ENCODE measurements around the gene CDH2.

CDH2 gene

GRCh38 chr18:28176948-28177827 lies at the start of gene CDH2:
TSS of gene CDH2 (minus strand) at chr18:28177130. CDS start at chr18:28177022, 108 bp downstream.
- H3K4me3 ChIP-seq (ENCODE audit: low read depth in 1 of 5, low read length in 5 of 5): peak within 1 kb of the TSS; percentile 35 to 79 (median 58)
- H3K4me1 ChIP-seq (ENCODE audit: control insufficient read depth in 5 of 5, insufficient read depth in 5 of 5, low read length in 5 of 5): peaks cover 0 to 24% (median 21%) of the 10 kb centered on the region in 5 donors
- H3K9ac ChIP-seq (ENCODE audit: low read length in 5 of 5): no peak within 1 kb of the TSS
- peaks cover 12 to 34% (median 25%) of the 10 kb centered on the region in 5 donors for H3K27me3 ChIP-seq (ENCODE audit: control insufficient read depth in 5 of 5, insufficient read depth in 4 of 5, low read length in 5 of 5)
- no peak within 1 kb of the TSS for H3K27ac ChIP-seq (ENCODE audit: low read depth, low read length)
- H3K9me3 ChIP-seq (ENCODE audit: control insufficient read depth in 5 of 5, low read length in 5 of 5): no peaks in the 10 kb centered on the region
- H3K36me3 ChIP-seq (ENCODE audit: control insufficient read depth in 5 of 5, insufficient read depth in 5 of 5, low read length in 5 of 5): no peaks in the 10 kb centered on the region

DNA sequence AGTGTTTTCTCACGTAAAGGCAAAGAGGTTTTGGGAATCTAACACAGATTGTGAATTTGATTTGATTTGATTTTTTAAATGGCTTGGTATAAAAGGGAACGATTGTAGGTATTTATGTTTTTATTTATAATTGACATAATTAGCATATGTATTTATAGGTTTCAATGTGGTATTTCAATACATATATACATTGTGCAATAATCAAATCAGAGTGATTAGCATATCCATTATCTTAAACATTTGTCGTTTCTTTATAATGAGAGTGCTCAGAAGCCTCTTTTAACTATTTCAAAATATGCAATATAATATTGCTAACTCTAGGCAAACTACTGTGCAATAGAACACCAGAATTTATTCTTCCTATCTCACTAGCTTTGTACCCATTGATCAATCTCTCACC lies 35.1 kb upstream of the CDH2 start:
- H3K36me3 ChIP-seq (ENCODE audit: control insufficient read depth in 5 of 5, insufficient read depth in 5 of 5, low read length in 5 of 5): no peaks in the 10 kb centered on the region
- no peak overlapping the region for H3K9ac ChIP-seq (ENCODE audit: low read length in 5 of 5)
- no peaks in the 10 kb centered on the region for H3K27me3 ChIP-seq (ENCODE audit: control insufficient read depth in 5 of 5, insufficient read depth in 4 of 5, low read length in 5 of 5)
- H3K4me1 ChIP-seq (ENCODE audit: control insufficient read depth in 5 of 5, insufficient read depth in 5 of 5, low read length in 5 of 5): no peaks in the 10 kb centered on the region
- H3K4me3 ChIP-seq (ENCODE audit: low read depth in 1 of 5, low read length in 5 of 5): no peak overlapping the region
- no peak overlapping the region for H3K27ac ChIP-seq (ENCODE audit: low read depth, low read length)
- H3K9me3 ChIP-seq (ENCODE audit: control insufficient read depth in 5 of 5, low read length in 5 of 5): peaks cover 0 to 2% (median 0%) of the 10 kb centered on the region in 5 donors

- no peaks in the 10 kb centered on the region for H3K36me3 ChIP-seq (ENCODE audit: control insufficient read depth in 5 of 5, insufficient read depth in 5 of 5, low read length in 5 of 5)
Observed at GRCh38 chr18:28208712-28209265, 31.9 kb upstream of the CDH2 start.

GRCh38 chr18:28208268-28208667 lies 31.3 kb upstream of the CDH2 start:
- H3K9ac ChIP-seq (ENCODE audit: low read length in 5 of 5): no peak overlapping the region
- H3K27ac ChIP-seq (ENCODE audit: low read depth, low read length): no peak overlapping the region
- H3K27me3 ChIP-seq (ENCODE audit: control insufficient read depth in 5 of 5, insufficient read depth in 4 of 5, low read length in 5 of 5): no peaks in the 10 kb centered on the region
- H3K9me3 ChIP-seq (ENCODE audit: control insufficient read depth in 5 of 5, low read length in 5 of 5): no peaks in the 10 kb centered on the region
- H3K4me3 ChIP-seq (ENCODE audit: low read depth in 1 of 5, low read length in 5 of 5): no peak overlapping the region
- H3K4me1 ChIP-seq (ENCODE audit: control insufficient read depth in 5 of 5, insufficient read depth in 5 of 5, low read length in 5 of 5): peaks cover 0 to 4% (median 0%) of the 10 kb centered on the region in 5 donors
- no peaks in the 10 kb centered on the region for H3K36me3 ChIP-seq (ENCODE audit: control insufficient read depth in 5 of 5, insufficient read depth in 5 of 5, low read length in 5 of 5)

More at GRCh38 chr18:28208712-28209265, 31.9 kb upstream of the CDH2 start:
- no peak overlapping the region for H3K9ac ChIP-seq (ENCODE audit: low read length in 5 of 5)
- peaks cover 0 to 4% (median 0%) of the 10 kb centered on the region in 5 donors for H3K4me1 ChIP-seq (ENCODE audit: control insufficient read depth in 5 of 5, insufficient read depth in 5 of 5, low read length in 5 of 5)
- no peaks in the 10 kb centered on the region for H3K27me3 ChIP-seq (ENCODE audit: control insufficient read depth in 5 of 5, insufficient read depth in 4 of 5, low read length in 5 of 5)
- H3K9me3 ChIP-seq (ENCODE audit: control insufficient read depth in 5 of 5, low read length in 5 of 5): no peaks in the 10 kb centered on the region
- no peak overlapping the region for H3K27ac ChIP-seq (ENCODE audit: low read depth, low read length)
- no peak overlapping the region for H3K4me3 ChIP-seq (ENCODE audit: low read depth in 1 of 5, low read length in 5 of 5)

GRCh38 chr18:28204154-28204553 lies 27.2 kb upstream of the CDH2 start:
- no peak overlapping the region for H3K4me3 ChIP-seq (ENCODE audit: low read depth in 1 of 5, low read length in 5 of 5)
- no peaks in the 10 kb centered on the region for H3K36me3 ChIP-seq (ENCODE audit: control insufficient read depth in 5 of 5, insufficient read depth in 5 of 5, low read length in 5 of 5)
- H3K27me3 ChIP-seq (ENCODE audit: control insufficient read depth in 5 of 5, insufficient read depth in 4 of 5, low read length in 5 of 5): peaks cover 0 to 2% (median 0%) of the 10 kb centered on the region in 5 donors
- H3K9ac ChIP-seq (ENCODE audit: low read length in 5 of 5): no peak overlapping the region
- H3K4me1 ChIP-seq (ENCODE audit: control insufficient read depth in 5 of 5, insufficient read depth in 5 of 5, low read length in 5 of 5): peaks cover 0 to 4% (median 0%) of the 10 kb centered on the region in 5 donors
- no peak overlapping the region for H3K27ac ChIP-seq (ENCODE audit: low read depth, low read length)
- no peaks in the 10 kb centered on the region for H3K9me3 ChIP-seq (ENCODE audit: control insufficient read depth in 5 of 5, low read length in 5 of 5)

DNA sequence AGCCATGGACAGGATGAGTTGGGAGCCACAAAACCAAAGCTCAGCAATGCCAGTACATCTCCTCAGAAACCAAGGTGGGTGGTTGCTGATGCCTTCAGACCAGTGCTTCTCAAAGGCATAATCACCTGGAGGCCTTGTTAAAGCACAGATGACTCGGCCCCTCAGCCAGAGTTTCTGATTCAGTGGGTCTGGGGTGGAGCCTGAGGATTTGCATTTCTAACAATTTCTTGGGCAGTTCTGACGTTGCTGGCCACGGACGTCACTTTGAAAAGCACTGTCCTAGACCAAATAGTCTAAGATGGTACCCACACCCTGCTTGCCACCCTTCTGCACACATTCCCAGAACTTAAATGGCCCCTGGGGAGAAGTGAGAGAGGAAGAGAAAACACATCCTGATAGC lies 24.1 kb upstream of the CDH2 start:
- no peak overlapping the region for H3K27ac ChIP-seq (ENCODE audit: low read depth, low read length)
- H3K9me3 ChIP-seq (ENCODE audit: control insufficient read depth in 5 of 5, low read length in 5 of 5): no peaks in the 10 kb centered on the region
- H3K4me3 ChIP-seq (ENCODE audit: low read depth in 1 of 5, low read length in 5 of 5): no peak overlapping the region
- H3K4me1 ChIP-seq (ENCODE audit: control insufficient read depth in 5 of 5, insufficient read depth in 5 of 5, low read length in 5 of 5): peaks cover 0 to 4% (median 0%) of the 10 kb centered on the region in 5 donors
- H3K27me3 ChIP-seq (ENCODE audit: control insufficient read depth in 5 of 5, insufficient read depth in 4 of 5, low read length in 5 of 5): peaks cover 0 to 2% (median 0%) of the 10 kb centered on the region in 5 donors
- no peak overlapping the region for H3K9ac ChIP-seq (ENCODE audit: low read length in 5 of 5)
- no peaks in the 10 kb centered on the region for H3K36me3 ChIP-seq (ENCODE audit: control insufficient read depth in 5 of 5, insufficient read depth in 5 of 5, low read length in 5 of 5)

DNA sequence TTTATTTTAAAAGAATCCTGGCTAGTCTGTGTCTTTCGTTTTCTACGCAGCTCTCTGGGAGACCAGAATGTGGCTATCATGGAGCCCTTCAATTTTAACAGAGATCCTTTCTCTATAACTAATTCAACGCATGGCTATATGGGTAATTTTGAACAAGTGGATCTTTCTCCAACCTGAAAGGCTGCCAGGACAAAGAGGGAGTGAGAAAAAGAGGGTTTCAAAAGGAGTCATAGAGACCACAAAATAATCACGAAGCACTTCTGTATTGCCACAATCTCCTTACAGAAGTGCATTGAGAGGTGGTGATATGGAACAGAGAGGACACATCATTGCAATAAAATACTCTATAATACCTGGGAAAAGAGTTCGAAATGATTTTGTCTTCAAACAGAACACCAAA lies 21.7 kb upstream of the CDH2 start:
- no peaks in the 10 kb centered on the region for H3K4me1 ChIP-seq (ENCODE audit: control insufficient read depth in 5 of 5, insufficient read depth in 5 of 5, low read length in 5 of 5)
- H3K36me3 ChIP-seq (ENCODE audit: control insufficient read depth in 5 of 5, insufficient read depth in 5 of 5, low read length in 5 of 5): no peaks in the 10 kb centered on the region
- H3K4me3 ChIP-seq (ENCODE audit: low read depth in 1 of 5, low read length in 5 of 5): no peak overlapping the region
- H3K9me3 ChIP-seq (ENCODE audit: control insufficient read depth in 5 of 5, low read length in 5 of 5): no peaks in the 10 kb centered on the region
- no peak overlapping the region for H3K27ac ChIP-seq (ENCODE audit: low read depth, low read length)
- peaks cover 0 to 2% (median 0%) of the 10 kb centered on the region in 5 donors for H3K27me3 ChIP-seq (ENCODE audit: control insufficient read depth in 5 of 5, insufficient read depth in 4 of 5, low read length in 5 of 5)
- no peak overlapping the region for H3K9ac ChIP-seq (ENCODE audit: low read length in 5 of 5)

- no peaks in the 10 kb centered on the region for H3K27me3 ChIP-seq (ENCODE audit: control insufficient read depth in 5 of 5, insufficient read depth in 4 of 5, low read length in 5 of 5)
- no peaks in the 10 kb centered on the region for H3K4me1 ChIP-seq (ENCODE audit: control insufficient read depth in 5 of 5, insufficient read depth in 5 of 5, low read length in 5 of 5)
- no peaks in the 10 kb centered on the region for H3K9me3 ChIP-seq (ENCODE audit: control insufficient read depth in 5 of 5, low read length in 5 of 5)
- H3K27ac ChIP-seq (ENCODE audit: low read depth, low read length): no peak overlapping the region
- no peak overlapping the region for H3K4me3 ChIP-seq (ENCODE audit: low read depth in 1 of 5, low read length in 5 of 5)
- H3K9ac ChIP-seq (ENCODE audit: low read length in 5 of 5): no peak overlapping the region
- H3K36me3 ChIP-seq (ENCODE audit: control insufficient read depth in 5 of 5, insufficient read depth in 5 of 5, low read length in 5 of 5): no peaks in the 10 kb centered on the region
Observed at GRCh38 chr18:28193177-28193778, 16.3 kb upstream of the CDH2 start.

GRCh38 chr18:28189400-28190239 lies 12.7 kb upstream of the CDH2 start:
- H3K27ac ChIP-seq (ENCODE audit: low read depth, low read length): no peak overlapping the region
- H3K36me3 ChIP-seq (ENCODE audit: control insufficient read depth in 5 of 5, insufficient read depth in 5 of 5, low read length in 5 of 5): no peaks in the 10 kb centered on the region
- no peaks in the 10 kb centered on the region for H3K9me3 ChIP-seq (ENCODE audit: control insufficient read depth in 5 of 5, low read length in 5 of 5)
- no peak overlapping the region for H3K9ac ChIP-seq (ENCODE audit: low read length in 5 of 5)
- no peak overlapping the region for H3K4me3 ChIP-seq (ENCODE audit: low read depth in 1 of 5, low read length in 5 of 5)
- no peaks in the 10 kb centered on the region for H3K27me3 ChIP-seq (ENCODE audit: control insufficient read depth in 5 of 5, insufficient read depth in 4 of 5, low read length in 5 of 5)
- H3K4me1 ChIP-seq (ENCODE audit: control insufficient read depth in 5 of 5, insufficient read depth in 5 of 5, low read length in 5 of 5): no peaks in the 10 kb centered on the region
